ENCODE measurements around the gene TFDP2.
"Not testable (repeated sequence)": the region's sequence is repeated elsewhere in the genome, so short reads cannot be mapped to it uniquely, and the experiment has no call there.

The TFDP2 gene

GRCh38 chr3:141915016-141915415, 234.3 kb downstream of the TFDP2 start:
- DNase-seq = no peak

GRCh38 chr3:141914311-141914710, 235.0 kb downstream of the TFDP2 start:
- no peak for DNase-seq

DNA sequence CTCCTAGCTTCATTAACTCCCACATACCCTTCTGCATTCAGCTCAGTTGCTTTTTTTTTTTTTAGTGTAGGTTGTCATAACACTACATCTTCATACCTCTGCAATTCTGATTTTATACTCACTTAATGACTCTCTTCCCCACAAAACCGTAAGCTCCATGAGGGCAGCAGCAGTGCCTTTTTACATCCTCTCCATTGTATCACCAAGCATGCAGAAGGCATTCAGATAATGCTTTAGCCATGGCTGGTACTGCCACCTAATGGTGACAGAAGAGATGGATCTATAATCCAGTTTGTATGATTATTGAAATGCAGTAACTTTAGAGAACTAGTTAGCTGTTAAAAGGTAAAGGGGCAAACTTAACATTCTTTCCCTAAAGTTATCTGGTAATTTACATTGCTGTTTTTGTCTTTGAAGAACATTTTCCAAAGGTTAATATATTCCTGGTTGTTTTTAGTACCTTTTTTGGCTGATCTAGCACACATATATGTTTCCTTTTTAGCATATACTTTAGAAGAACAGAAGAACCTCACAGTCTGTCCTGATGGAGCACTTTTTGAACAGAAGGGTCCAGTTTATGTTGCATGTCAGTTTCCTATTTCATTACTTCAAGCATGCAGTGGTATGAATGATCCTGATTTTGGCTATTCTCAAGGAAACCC, 236.1 kb downstream of the TFDP2 start:
- no peak for DNase-seq

- not testable (repeated sequence) for DNase-seq
Observed at GRCh38 chr3:141909986-141910385, 239.4 kb downstream of the TFDP2 start.

DNA sequence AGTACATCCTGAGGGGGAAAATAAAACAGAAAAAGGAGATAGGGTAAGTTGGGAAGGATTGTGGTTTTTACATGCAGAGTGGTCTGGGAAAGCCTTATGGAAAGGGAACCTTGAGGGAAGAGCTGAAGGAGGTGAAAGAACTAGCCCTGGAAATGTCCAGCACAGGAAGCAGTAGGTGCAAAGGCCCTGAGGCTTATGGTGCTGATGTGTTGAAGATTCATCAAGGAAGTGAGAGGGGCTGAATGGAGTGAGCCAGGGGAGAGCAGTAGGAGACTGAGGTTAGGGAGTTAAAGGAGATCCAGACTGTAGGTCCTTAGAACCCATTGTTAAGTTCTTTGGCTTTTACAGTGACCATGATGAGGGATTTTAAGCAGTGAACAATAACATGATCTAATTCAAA, 239.9 kb downstream of the TFDP2 start:
- no peak for DNase-seq

DNA sequence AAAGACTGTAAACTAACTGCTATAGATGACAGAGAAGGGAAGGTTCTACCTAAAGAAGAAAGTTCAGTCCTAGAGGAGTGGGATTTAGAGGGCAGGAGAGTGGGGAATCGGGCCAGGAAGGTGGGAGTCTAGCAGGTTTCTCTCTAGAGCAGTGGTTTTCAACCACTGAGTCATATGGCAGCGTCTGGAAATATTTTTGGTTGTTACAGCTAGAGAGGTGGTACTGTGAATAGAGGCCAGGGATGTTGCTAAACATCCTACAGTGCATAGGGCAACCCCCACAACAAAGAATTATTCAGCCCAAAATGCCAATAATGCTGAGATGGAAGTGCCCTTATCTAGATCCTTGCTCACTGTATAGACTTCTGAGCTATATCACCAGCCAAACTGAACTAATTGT, 244.2 kb downstream of the TFDP2 start:
- no peak for DNase-seq

GRCh38 chr3:141904203-141904602, 245.1 kb downstream of the TFDP2 start:
- no peak for DNase-seq

- no peak for DNase-seq
Observed at GRCh38 chr3:141901914-141902313, 247.4 kb downstream of the TFDP2 start.

- DNase-seq = no peak
Observed at GRCh38 chr3:141900343-141900742, 249.0 kb downstream of the TFDP2 start.

DNA sequence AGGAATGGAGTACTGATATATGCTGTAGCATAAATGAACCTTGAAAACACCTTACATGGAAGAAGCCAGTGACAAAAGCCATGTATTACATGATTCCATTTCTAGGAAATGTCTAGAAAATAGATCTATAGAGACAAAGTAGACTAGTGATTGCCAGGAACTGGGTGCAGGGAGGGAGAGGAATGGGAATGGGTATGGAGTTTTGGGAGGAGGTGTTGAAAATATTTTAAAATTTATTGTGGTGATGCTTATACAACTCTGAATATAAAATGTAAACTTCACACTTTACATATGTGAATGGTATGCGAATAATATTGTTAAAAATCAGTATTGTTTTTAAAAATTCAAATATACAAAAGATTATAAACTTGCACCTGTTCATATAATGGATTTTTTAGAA, 250.4 kb downstream of the TFDP2 start:
- DNase-seq = no peak

GRCh38 chr3:141895731-141896130, 253.6 kb downstream of the TFDP2 start:
- no peak for DNase-seq

- no peak for DNase-seq
Observed at GRCh38 chr3:141894524-141895176, 254.7 kb downstream of the TFDP2 start.
